ENCODE measurements around the gene JMJD1C.
"Not testable (repeated sequence)": the region's sequence is repeated elsewhere in the genome, so short reads cannot be mapped to it uniquely, and the experiment has no call there.

Gene JMJD1C

GRCh38 chr10:63409465-63410027 lies 56.2 kb downstream of the JMJD1C start:
- DNase-seq (ENCODE audit: low read depth in 2 of 2), result no peak

DNA sequence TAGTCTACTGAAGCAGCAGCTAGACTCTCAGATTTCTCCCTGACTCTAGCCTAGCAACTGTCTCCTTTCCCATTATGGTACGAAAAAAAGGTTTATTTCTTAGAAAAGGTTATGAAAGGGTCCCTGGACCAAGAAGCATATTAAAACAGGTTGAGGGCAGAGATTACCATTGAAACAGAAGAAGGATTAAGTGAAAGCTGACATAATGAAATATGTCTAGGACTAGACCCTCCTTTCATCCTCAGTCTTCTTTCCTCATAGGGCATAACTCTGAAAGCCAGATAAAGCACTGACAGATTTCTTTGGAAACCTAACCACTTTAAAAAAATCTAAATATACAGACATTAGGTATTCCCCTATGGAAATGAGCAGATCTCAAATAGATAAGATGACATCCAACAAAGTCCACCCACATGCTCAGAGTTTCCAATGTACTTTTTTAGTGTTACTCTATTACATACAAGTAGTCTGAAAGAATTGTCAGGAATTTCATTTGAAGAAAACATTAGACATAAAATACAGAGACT lies 58.6 kb downstream of the JMJD1C start:
- DNase-seq (ENCODE audit: low read depth in 2 of 2), result no peak

DNA sequence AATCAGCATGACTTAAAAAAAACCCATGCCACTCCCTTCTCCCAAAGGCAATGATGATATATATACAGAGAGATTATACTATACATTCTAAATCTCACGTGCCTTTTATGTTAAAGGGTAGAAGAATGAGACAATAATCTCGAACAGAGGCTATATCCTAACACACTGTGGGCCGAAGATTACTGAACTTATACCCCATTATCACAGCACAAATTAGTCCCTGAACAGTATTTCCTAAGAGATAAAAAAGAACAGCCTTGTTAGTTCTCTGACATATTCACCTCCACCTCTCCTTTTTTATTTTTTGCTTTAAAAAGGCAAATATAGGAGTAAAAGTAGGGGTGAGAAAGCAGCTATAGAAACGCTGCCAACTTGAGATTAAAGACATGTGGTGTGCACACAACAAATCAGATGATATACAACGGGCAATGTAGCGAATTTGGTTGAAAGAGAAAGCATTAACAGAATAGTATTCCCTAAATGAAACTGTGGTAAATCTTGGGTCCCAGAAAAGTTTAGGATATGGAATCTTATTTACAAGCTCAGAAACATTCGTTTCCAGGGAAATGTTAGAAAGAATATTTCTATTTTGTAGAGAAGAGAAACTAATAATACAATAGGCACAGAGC lies 69.5 kb downstream of the JMJD1C start:
- DNase-seq (ENCODE audit: low read depth in 2 of 2), result no peak

DNA sequence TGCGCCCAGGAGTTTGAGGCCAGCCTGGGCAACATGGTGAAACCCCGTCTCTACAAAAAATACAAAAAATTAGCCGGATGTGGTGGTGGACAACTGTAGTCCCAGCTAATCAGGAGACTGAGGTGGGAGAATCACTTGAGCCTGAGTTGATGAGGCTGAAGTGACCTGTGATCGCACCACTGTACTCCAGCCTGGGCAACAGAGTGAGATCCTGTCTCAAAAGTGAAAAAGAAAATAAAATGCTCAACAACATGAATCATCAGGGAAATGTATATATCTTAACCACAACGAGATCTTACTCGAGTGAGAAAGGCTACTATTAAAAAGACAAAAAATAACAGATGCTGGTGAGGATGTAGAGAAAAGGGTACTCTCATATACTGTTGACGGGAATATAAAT lies 72.7 kb downstream of the JMJD1C start:
- DNase-seq (ENCODE audit: low read depth in 2 of 2), result no peak

DNA sequence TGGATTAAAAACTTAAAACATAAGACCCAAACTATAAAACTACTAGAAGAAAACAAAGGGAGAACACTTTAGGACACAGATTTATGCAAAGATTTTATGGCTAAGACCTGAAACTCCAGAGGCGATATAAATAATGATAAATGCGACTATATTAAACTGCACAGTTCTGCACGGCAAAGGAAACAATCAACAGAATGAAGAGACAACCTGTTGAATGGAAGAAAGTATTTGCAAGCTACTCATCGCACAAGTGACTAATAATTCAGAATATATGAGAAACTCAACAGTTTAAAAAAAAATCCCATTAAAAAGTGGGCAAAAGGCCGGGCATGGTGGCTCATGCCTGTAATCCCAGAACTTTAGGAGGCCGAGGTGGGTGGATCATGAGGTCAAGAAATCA lies 73.6 kb downstream of the JMJD1C start:
- DNase-seq (ENCODE audit: low read depth in 2 of 2), result no peak

GRCh38 chr10:63391812-63392211 lies 74.0 kb downstream of the JMJD1C start:
- no peak for DNase-seq (ENCODE audit: low read depth in 2 of 2)

DNA sequence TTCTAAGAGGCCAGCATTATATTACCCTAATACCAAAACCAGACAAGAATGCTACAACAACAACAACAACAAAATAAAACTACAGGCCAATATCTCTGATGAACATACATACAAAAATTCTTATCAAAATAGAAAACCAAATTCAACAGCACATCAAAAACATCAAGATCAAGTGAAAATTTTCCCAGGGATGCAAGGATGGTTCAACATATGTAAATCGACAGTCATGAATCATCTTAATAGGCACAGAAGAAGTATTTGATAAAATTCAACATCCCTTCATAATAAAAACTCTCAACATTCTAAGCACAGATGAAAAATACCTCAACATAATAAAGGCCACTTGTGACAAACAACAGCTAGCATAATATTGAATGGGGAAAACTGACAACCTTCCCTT lies 75.3 kb downstream of the JMJD1C start:
- no peak for DNase-seq (ENCODE audit: low read depth in 2 of 2)

DNA sequence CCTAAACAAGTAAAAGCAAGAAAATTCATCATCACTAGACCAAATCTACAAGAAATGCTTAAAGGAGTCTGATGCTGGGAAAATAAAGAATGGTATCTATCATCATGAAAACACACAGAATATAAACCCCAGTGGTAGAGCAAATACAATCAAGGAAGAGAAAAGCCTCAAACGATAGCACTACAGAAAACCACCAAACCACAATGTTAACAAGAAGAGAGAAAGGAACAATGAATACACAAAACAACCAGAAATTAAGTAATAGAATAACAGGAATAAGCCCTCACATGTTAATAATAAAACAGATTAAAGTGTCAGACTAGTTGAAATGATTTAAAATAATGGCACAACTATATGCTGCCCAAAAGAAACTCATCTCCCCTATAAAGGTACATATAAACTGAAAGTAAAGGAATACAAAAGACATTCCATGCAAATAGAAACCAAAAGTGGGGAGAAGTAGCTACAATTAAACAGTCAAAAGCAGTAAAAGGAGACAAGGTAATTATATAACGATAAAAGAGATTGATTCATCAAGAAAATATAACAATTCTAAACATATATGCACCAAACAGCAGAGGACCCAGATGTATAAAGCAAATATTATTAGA lies 77.3 kb downstream of the JMJD1C start:
- no peak for DNase-seq (ENCODE audit: low read depth in 2 of 2)

GRCh38 chr10:63385254-63385653 lies 80.5 kb downstream of the JMJD1C start:
- DNase-seq (ENCODE audit: low read depth in 2 of 2), result no peak

GRCh38 chr10:63384675-63385074 lies 81.1 kb downstream of the JMJD1C start:
- DNase-seq (ENCODE audit: low read depth in 2 of 2), result no peak

GRCh38 chr10:63384001-63384400 lies 81.8 kb downstream of the JMJD1C start:
- no peak for DNase-seq (ENCODE audit: low read depth in 2 of 2)

DNA sequence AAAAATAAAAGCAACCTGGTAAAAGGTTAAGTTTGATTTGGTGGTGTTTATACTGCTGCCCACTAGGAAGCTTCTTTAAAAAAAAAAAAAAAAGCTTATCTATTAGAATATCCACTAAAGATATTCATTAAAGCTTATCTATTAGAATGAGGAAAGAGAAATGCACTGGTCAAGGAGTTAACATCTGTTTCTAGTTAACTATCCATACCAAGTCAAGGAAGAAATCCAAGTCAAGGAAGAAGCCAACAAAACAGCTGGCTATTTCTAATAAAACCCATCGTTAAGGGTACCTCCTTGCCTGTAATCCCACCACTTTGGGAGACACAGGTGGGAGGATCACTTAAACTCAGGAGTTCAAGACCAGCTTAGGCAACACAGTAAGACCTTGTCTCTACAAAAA lies 82.6 kb downstream of the JMJD1C start:
- no peak for DNase-seq (ENCODE audit: low read depth in 2 of 2)

GRCh38 chr10:63382066-63382465 lies 83.7 kb downstream of the JMJD1C start:
- DNase-seq (ENCODE audit: low read depth in 2 of 2), result no peak

- not testable (repeated sequence) for DNase-seq (ENCODE audit: low read depth in 2 of 2)
These were observed 88.5 kb downstream of the JMJD1C start for GRCh38 chr10:63377305-63377661.

- DNase-seq (ENCODE audit: low read depth in 2 of 2), result no peak
These were observed 89.0 kb downstream of the JMJD1C start for GRCh38 chr10:63376560-63377304.

- no peak for DNase-seq (ENCODE audit: low read depth in 2 of 2)
These were observed 89.9 kb downstream of the JMJD1C start for GRCh38 chr10:63375859-63376258.

DNA sequence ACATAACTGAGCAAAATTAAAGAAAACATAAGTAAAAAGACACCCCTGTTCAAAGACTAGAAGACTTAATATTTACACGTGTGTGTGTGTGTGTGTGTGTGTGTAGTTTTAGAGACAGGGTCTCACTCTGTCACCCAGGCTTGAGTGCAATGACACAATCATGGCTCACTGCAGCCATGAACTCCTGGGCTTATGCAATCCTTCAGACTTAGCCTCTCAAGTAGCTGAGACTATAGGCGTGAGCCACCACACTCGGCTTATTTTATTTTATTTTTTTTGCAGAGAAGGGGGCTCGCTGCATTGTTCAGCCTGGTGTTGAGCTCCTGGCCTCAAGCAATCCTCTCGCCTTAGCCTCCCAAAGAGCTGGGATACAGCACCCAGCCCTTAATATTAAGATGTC lies 90.3 kb downstream of the JMJD1C start:
- DNase-seq (ENCODE audit: low read depth in 2 of 2), result no peak

GRCh38 chr10:63374991-63375390 lies 90.8 kb downstream of the JMJD1C start:
- no peak for DNase-seq (ENCODE audit: low read depth in 2 of 2)

- no peak for DNase-seq (ENCODE audit: low read depth in 2 of 2)
These were observed 92.6 kb downstream of the JMJD1C start for GRCh38 chr10:63373176-63373575.

GRCh38 chr10:63369711-63370110 lies 96.1 kb downstream of the JMJD1C start:
- DNase-seq (ENCODE audit: low read depth in 2 of 2), result no peak

- DNase-seq (ENCODE audit: low read depth in 2 of 2), result no peak
These were observed 97.4 kb downstream of the JMJD1C start for GRCh38 chr10:63368365-63368764.

- DNase-seq (ENCODE audit: low read depth in 2 of 2), result no peak
These were observed 98.8 kb downstream of the JMJD1C start for GRCh38 chr10:63366933-63367332.

All from activated CD4-positive, alpha-beta T cell treated with anti-CD3 and anti-CD28 coated beads for 24 hours (primary cell).